HG02938 (cell line): Measurements from ENCODE around the gene BIN1.
"Not testable (repeated sequence)": the region's sequence is repeated elsewhere in the genome, so short reads cannot be mapped to it uniquely, and the experiment has no call there.

Source experiments
- ATAC-seq: cut with Tn5 transposase; IDR thresholded peaks from one replicate; pipeline ENCODE4 v1.9.1; 2021; ENCODE audit warnings: mild to moderate bottlenecking, moderate library complexity; ENCODE audit not compliant: unreplicated experiment

The BIN1 gene

DNA sequence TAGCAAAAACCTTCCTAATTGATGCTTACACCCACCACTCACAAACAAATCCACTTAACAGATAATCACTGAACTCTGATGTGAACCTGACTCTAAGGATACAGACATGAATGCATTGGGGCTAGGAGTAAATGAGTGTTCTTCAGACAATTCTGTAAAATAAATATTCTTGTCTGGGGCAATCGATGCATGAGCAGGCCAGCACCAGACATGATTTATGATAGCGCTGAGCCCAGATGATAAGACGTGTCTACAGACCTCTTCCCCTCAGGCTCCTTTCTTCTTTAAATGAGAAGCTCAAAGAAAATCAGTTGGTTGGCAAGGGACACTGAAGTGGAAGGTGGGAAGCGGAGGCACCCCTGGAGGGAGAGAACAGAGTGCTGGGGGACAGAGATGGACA lies 27.3 kb upstream of the BIN1 start:
- no peak for ATAC-seq

DNA sequence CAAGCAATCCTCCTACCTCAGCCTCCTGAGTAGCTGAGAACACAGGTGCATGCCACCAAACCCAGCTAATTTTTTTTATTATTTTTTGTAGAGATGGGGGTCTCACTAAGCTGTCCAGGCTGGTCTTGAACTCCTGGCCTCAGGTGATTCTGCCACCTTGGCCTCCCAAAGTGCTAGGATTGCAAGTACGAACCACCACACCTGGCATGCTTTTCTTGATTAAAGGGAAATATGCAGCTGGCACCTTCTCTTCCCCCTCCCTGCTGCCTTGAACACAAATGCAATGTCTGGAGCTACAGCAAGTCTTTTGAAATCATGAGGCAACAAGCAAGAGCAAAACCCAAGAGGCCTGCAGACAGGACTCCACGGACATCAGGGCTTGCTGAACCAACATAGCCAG lies 26.8 kb upstream of the BIN1 start:
- no peak for ATAC-seq

DNA sequence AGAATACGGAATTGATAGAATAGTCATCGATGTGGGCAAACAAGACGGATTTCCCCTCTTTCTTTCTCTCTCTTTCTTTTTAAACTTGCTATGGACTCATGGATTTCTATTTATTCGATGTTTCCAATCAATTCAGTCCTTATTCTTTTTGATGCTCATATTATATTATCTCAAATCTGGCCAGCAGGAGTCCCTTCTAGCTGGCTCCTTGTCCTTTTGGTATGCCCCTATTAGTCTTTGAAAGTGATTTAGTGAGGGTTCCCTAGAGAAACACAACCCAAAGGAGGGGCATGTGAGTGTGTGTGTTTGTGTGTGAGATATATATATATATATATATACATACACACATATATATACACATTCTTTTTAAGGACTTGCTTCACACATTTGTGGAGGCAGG lies 23.5 kb upstream of the BIN1 start:
- no peak for ATAC-seq

DNA sequence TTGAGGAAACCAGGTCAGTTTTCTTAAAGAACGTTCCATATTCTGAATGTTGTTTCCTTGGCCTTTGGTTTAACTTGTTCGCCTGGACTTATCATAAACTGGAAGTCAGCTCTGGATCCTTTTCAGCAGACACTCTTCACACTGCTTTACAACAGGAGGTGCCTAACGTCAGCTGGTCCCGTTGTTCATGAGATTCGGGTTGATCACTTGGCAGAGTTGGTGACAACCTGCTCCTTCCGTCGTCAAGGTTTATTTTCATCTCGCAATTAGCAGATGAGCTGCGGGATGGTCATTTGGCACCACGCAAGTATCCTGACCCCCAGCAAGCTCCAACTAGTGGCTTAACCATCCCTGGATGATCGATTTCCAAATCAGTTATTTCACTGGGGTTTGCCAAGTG lies 23.0 kb upstream of the BIN1 start:
- no peak for ATAC-seq

DNA sequence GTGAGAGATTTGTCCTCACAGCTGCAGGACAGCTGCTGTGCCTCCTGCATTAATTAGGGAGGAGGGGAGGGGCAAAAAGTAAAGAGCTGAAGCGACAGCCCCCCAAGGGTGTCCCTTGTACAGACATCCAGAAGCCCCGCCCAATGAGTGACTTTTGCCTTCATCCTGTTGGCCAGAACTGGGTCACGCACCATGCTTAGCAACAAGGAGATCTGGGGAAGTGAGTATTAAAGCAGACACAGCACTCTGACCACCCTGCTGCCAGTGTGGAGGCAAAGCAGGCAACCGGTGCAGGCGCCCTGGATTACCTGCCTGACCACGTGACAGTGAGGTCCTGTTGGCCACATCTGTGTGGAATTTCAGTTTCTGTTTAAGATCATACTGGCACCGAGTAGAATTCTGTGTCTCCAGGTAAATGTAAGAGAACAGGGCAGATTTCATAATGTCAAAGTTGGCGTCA lies 21.5 kb upstream of the BIN1 start:
- peak; percentile 94 for ATAC-seq

DNA sequence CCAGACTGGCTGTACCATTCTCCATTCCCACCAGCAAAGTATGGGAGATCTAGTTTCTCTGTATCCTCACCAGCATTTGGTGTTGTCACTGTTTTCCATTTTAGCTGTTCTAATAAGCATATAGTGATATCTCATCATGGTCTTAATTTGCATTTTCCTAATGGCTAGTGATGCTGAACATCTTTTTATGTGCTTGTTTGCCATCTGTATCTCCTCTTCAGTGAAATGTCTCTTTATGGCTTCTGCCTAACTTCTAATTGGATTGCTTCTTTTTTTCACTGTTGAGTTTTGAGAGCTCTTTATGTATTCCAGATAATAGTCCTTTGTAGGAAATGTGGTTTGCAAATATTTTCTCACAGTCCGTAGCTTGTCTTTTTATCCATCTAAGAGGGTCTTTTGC lies 18.9 kb upstream of the BIN1 start:
- ATAC-seq, result no peak

DNA sequence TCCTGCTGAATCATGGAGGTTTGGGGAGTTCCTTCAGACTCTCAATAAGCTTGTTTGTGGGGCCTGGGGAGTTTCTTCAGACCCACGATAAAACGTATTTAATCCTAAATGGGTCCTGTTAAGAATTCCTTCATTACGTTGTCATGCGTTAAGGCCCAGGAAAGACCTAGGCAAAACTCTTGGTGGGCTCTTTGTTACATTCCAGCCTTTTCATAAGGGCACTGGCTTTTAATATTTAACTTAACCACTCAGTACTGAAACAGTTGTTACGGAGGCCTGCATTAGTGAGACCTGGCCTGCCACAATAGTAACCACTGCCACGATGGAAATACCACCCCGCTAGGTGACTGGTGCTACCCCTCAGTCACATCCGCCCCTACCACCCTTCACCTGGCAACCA lies 17.5 kb upstream of the BIN1 start:
- no peak for ATAC-seq

DNA sequence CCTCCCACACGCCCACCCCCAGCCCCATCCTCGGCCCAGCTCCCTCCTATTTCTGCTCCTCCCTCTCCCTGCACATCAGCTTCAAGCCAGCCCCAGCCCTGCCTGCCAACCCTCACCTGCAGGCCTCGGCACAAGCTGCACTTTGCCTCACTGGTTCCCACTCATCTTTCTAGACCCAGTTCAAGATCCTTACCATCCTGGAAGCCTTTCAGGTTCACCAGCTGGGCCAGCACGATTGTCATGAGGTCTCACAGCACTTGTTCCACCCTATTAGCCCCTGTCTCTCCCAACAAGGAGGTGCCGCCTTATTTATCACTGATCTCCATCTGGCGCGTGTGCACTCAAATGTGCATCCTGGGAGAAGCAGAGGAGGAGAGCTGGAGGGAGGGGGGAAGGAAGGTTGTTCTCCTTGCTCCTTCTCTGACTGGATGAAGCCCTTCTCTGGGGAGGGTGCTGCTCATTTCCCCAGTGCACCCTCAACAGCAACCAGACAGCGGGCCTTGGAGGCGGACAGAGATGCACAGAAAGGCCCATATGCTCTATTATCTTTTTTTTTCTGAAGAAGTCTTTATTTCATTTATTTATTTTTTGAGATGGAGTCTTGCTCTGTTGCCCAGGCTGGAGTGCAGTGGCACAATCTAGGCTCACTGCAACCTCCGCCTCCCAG lies 15.5 kb upstream of the BIN1 start:
- no peak for ATAC-seq

DNA sequence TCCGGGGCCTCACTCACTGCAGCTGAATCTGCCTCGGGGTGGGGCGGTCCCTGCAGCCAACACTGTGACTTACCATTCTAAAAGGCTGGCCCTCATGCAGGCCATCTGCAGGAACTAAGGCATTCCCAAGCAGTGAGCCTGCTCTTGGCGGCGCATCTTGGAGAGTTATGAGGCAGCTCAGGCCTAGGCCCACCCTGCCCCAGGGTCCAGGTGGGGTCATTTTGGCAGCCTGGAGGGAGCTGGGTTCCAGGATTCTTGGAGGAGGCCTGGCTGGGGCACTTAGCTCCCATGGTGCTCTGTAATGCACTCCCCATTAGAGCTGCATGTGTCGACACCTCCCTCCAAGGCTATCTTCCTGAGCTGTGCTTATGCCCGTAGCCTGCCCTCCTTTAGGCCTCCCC lies 14.8 kb upstream of the BIN1 start:
- no peak for ATAC-seq

DNA sequence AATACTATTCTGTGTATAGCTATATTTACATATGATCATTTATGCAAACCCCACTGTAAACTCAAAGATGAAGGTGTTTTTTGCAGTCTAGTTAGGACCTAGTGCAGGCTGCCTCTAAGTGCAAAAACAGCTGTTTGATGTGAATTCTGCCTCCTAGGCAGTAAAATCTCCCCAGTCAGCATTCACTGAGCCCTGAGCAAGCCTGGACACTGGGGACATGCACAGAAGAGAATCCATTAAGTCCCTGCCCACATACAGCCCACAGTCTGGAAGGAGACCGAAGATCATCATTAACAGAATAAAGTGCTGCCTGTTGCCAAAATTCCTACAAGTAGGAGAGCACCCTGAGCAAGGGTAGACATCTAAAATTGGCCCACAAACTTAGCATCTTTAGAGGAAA lies 14.4 kb upstream of the BIN1 start:
- ATAC-seq, result no peak

DNA sequence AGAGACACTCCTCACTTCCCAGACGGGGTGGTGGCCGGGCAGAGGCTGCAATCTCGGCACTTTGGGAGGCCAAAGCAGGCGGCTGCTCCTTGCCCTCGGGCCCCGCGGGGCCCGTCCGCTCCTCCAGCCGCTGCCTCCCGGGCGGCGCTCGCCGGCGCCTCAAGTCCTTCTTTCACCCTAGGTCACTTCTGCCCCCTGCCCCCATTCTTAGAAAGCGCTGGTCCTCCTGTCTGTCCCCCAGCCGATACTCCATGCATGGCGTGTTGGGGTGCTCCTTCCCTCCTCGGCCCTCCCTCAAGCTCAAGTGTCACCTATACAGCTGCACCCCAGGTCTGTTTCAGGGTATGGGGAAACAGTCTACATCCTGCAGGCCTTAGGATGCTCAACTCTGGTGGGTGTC lies 13.5 kb upstream of the BIN1 start:
- not testable (repeated sequence) for ATAC-seq

DNA sequence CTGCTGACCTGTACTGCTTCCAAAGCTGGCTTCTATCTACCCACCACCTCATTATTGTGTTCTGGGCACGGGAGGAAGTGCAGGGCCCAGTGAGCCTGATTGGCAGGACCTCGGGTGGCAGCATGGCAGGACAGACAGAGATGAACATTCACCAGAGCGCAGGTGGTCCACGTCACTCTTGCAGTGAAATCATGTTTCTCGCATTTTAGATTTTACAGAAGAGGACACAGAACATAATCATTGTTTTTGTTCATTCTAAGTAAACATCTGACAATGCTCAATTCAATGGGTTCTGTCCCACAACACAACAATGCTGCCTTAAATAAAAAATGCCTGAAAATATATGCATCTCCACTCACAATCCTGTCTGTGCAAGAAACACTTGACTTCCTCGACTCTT lies 11.5 kb upstream of the BIN1 start:
- no peak for ATAC-seq

DNA sequence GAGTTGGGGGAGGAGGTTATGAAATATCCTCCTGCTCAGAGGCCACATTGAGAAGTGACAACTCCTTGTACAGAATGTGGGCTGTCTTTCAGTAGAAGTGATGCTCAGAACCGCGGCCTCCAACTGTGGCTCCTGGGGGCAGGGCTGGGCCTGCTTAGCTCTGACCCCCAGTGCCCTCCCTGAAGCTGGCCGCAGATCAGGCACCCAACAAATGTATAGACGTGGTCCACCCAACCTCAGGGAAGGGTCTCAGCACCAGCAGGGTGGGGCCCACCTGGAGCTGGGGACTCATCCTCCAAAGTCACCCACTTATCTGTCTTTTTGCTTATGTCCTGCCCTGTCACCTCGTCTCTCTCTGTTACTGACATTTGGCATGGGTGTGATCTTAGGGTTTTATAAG lies 11.1 kb upstream of the BIN1 start:
- no peak for ATAC-seq

DNA sequence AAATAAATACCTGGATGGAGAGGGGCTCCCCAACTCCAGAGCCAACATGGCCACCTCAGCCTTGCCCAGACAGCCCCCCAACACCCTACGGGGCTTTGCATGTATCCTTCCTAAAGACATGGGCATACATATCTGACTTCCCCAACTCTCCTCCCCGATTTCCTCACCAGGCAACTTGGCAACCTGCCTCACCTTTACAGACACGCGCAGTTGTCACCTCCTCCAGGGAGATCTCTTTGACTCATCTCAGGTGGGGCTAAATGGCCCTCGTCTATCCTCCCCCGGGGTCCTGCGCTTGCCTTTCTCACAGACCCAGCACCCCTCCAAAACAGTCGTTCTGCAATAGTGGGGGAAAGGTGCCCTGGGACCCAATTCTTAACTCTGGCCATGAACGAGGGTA lies 10.6 kb upstream of the BIN1 start:
- ATAC-seq, result no peak

DNA sequence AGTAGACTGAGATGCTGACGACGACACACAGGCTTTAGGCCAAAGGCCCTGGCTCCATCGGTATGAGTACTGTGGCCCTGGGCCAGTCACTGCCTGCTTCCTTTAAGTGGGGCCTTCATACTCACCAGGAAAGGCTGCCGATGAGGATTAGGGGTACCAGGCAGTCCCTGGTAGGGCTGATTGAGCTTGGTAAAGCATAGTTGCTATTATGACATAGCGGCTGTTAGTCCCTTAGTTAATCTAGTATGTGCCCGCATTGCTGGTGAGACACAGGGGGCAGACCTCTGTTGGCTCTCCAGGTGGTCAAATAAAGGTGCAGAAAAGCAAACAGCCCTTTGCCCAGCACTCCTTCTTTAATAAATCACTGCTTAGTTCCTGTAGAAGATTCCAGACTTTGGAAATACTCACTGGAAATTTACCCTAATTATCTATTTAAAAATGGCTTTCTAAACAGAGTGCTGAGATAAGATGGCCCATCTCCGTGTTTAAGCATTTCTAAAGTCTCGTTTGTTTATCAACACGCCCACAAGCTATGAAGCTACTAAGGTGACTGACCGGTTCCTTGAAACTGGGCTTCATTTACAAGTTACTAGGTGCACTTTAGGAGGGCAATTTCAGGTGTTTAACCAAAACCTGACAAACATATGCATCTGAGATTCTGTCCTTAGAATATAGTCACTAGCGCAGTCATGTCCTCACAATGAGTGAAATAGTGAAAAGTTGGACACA lies 8.7 kb upstream of the BIN1 start:
- ATAC-seq, result no peak

DNA sequence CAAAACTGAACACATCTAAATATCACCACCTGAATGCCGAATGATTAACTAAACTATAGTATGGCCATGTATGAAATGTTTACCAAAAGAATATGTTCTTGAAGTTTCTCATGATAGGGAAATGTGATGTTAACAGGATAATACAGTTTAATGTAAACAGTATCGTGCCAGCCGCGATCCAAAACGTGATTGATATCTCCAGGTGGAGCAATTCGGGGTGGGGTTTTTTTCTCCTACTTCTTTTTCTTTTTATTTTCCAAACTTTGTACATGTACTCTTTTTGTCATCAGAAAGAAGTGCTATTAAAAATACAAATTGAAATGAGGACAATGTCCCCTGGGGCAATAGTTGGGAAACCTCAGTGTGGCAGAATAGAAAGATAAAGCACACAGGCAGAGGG lies 4.0 kb upstream of the BIN1 start:
- ATAC-seq, result no peak

DNA sequence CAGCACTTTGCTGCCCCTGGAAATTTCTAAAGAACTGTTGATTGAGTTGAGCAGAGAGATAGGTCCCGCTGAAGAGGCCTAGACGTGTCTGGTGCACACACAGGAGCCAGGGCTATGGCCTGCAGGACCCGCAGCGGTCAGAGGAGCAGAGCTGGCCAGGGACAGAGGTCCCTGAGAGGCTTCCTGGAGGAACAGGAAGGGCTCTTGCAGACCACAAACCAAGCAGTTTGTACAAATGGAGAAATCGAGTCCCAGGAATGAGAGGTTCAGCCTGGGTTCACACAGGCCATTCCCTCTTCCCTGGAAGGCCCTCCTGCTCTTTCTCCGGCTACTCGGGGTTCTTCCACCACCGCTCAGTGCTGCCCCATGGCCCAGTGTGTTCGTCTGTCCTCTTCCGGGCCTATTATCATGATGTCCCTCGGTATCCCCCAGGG lies 1.2 kb upstream of the BIN1 start:
- no peak for ATAC-seq

DNA sequence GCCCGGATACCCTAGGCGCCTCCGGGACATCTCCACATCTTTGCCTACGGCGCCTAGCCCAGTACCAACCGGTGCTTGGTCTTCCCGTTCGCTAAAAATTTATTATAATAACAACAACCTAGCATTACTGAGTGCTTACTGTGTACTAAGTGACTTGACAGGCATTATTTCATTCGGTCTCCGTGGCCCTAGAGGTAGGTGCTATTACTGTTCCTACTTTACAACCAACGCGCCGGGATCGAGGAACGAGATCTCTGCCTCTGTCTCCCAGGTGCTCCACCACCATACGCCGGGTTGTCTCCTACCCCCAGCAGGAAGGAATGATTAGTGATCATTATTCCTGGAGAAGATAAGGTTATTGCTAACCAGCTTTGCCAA lies 657 bp upstream of the BIN1 start:
- peak; percentile 31 for ATAC-seq

DNA sequence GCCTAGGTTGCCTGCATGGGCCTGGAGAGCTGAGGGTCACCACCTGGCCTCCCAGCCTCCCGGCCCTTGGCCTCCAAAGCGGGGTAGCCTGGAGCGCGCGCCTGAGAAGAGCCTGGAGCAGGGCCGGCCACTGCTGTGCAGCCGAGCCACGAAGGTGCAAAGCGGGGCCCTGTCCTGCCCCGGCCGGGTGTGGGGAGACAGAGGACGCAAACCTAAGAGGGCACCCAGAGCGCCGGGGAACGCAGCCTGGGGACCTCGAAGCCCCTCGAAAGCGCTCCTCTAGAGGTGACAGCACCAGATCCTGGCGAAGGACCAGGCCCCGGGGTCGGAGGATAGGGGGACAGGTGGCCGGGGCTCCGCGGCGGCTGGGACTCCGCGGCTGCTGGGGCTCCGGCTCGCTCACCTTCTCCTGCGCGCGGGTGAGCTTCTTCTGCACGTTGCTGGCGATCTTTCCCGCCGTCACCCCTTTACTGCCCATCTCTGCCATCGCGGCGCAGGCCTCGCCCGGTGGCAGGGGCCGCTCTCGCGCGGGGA lies 430 bp downstream of the BIN1 start:
- peak; percentile 27 for ATAC-seq

DNA sequence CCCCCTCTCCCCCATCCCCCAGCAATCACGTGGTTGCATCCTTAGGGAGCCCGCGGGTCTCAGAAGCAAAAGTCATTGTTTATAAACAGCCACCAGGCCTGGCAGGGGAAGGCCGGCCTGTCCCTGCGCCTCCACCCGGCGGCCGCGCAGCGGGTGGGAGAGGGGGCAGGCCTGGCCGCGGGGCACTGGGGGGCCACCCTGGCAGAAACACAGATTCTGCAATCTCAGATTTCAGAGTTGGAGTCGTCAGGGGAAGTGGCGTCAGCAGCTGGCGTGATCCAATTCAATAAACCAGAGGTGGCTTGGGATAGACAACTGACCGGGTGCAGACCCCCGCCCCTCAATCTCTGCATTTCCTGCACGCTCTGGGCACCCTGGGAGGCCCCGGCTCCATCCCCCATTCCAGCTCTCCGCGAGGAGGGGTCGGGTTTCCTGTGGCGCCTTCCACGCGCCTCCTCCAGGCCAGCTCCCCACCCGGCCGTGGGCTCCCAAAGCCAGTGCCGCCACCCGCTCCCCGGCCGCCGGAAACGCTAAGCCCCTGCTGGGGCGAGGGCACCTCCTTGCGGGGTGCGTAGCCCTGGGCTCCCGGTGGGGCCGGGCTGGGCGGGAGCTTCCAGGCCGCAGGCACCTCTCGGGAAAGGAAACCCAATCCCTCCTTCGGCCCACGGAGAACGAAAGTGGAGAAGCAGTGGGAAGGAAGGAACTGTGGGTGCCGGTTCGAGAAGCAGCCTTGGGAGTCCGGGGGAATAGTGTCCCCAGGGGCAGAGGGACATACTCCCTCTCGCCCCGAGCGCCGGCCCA lies 1.1 kb downstream of the BIN1 start:
- ATAC-seq, result no peak

DNA sequence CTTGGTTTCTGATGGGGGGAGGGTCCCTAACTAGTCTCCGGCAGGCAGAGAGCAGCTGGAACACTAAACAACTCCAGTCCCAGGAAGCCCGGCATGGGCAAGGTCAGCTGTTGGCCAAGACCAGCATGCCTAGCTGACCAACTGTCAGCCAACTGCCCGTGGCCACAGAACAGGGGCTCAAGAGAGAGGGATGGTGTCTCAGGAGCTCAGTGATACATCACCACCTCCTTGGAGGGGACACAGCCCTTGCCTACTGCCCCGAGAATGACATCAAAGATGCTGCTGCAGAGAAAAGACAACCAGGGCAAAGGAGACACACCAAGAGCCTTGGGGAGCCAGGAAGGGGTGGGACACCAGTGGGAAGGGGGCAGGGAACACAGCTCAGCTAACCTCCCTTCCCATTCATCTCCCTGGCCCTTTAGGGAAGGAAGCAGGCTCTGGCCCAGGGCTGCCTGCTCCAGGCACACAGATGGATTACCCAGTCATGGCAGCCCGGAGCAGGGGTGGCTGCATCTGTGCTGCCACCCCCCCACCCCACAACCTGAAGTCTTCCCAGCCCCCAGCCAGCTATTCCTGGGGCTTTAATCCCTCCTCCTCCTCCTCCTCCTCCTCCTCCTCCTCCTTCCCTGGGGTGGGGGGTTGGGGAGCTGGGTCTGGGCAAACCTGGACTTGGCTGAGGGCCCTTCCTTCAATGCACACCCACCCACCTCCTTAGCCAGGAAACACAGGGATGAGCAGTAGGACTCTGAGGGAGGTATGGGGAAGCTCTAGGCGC lies 1.9 kb downstream of the BIN1 start:
- ATAC-seq, result no peak
